Stimulated activated CD4-positive, alpha-beta T cell treated with anti-CD3 and anti-CD28 coated beads, Interleukin-4, amount 100 ng/mL, for 48 hours (primary cell): Measurements from ENCODE around the gene MASP1.

Experiments used
- DNase-seq, 2 donors: peaks; one replicate each; pipeline ENCODE4 v3.0.0-alpha.2; 2020; ENCODE audit warnings: low read depth in 2 of 2

The MASP1 gene

DNA sequence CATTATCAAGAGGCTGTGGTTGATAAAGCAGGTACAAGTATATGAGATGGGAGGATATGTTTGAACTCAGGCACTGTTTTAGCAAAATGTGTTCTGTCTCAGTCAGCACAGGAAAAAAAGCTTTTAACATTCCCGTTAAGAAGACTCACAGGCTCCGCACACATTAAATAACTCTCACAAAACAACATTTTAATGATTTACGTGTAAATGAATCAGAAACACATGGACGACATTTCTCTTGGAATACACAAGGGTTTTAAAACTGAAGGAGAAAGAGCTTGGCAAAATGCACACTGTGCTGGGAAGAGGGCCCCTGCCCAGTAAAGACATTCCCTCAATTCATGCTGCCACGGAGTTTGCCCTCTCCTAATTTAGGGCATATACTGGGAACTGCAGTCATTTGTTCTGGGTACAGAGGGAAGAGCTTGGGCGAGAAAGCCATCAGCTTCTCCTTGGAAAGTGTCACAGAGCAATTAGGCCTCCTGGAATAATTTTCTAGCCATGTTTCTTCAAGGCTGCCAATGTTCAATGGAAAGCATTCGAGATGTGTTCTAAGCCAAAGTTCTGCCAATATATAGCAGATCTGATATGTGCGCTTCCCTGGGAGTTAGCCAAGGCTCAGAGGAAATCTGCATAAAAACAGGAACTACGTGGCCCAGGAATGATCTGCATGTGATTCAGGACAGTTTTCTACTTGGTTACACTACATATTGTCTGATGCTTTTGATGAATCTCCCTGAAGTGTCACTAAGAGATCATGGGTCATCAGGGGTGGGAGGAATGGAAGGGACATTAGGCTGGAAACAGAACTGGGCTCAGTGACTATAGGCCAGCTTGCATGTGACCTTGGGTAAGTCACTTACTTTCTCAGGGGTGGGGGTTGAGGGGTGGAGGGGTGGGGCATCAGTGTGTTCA, 2.2 kb upstream of the MASP1 start:
- DNase-seq = no peak

- no peak for DNase-seq
Observed at GRCh38 chr3:187292631-187293515, 1.3 kb upstream of the MASP1 start.

DNA sequence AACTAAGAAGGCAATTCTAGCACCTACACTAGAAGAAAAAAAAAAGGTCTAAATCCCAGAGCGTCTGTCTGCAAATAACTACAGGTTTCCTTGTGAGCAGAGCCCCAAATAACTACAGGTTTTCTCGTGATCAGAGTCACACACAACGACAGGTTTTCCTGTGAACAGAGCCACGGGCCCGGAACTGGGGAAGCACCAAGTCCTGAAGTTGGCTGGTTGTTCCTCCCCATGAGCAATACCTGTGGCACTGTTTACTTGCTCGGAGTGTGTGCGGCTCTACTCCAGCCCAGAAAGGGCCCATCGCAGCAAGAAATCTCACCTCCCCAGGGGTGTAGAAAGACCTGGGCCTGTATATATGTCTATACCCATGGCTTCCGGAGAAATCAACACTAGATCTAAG, 644 bp upstream of the MASP1 start:
- no peak for DNase-seq

- no peak for DNase-seq
Observed at GRCh38 chr3:187291001-187291511, 481 bp downstream of the MASP1 start.

GRCh38 chr3:187290503-187290902, 1.0 kb downstream of the MASP1 start:
- no peak for DNase-seq

- DNase-seq = no peak
Observed at GRCh38 chr3:187288855-187289605, 2.5 kb downstream of the MASP1 start.

- no peak for DNase-seq
Observed at GRCh38 chr3:187288131-187288854, 3.2 kb downstream of the MASP1 start.

DNA sequence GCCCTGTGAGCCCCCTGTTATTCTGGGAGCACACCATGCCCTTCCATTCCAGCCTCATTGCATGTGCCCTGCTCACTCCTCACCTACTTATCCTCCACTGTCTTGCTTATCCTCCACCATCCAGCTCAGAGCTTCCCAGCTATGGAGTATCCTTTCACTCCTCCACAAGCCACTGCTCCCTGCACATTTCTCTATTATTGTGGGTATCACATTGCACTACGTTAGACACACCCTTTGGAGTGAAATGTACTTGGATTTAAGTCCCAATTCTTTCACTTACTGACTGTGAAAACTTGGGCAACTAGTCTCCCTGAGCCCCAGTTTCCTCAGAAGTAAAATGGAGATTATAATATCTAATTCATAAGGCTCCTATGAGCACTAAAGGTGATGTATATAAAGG, 4.3 kb downstream of the MASP1 start:
- DNase-seq = no peak

DNA sequence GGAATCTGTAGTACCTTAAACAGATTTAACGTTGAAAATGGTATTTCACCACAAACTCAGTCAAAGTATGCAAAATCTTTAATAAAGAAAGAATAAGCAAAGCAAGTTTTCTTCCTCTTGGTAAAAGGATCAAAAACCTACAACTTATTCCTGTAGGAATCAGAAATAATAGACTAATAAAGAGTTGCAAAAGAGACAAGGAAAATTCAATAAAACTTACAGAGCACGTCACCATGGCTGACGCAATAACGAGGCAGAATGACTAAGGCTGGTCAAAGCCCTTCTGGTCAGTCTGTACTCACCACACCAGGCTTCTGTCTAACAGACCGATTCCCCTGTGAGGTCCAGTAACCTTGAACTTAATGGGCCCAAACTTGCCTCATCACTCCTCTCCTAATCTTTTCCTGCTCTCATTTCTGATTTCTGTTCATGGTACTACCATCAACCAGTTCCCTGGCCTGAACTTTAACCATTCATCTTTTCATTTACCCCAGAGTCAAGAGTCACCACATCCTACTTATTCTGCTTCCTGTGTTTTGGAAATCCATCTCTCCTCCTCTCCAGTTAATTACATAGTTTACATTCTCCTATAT, 5.0 kb downstream of the MASP1 start:
- no peak for DNase-seq

GRCh38 chr3:187281191-187281714, 10.3 kb downstream of the MASP1 start:
- DNase-seq = no peak

- no peak for DNase-seq
Observed at GRCh38 chr3:187280644-187281043, 10.9 kb downstream of the MASP1 start.

- DNase-seq = no peak
Observed at GRCh38 chr3:187277129-187277462, 14.4 kb downstream of the MASP1 start.

- DNase-seq = no peak
Observed at GRCh38 chr3:187276397-187277128, 15.0 kb downstream of the MASP1 start.

DNA sequence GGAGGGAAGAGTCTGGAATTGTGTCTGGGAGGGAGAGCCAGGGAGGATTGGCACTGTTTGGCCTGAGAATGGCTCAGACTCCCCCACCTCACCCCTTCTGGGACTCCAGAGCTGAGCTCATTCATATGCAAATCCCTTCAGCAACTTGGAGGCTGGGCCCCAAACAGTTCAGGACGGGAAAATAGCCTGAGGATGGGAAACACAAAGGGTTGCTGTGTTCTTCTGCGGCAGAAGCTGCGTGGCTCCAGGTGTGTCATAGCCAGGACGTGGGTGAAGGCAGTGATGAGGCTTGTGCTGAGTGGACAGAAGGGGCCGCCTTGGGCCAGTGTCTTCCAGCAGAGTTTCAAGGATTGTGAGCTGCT, 16.6 kb downstream of the MASP1 start:
- no peak for DNase-seq

DNA sequence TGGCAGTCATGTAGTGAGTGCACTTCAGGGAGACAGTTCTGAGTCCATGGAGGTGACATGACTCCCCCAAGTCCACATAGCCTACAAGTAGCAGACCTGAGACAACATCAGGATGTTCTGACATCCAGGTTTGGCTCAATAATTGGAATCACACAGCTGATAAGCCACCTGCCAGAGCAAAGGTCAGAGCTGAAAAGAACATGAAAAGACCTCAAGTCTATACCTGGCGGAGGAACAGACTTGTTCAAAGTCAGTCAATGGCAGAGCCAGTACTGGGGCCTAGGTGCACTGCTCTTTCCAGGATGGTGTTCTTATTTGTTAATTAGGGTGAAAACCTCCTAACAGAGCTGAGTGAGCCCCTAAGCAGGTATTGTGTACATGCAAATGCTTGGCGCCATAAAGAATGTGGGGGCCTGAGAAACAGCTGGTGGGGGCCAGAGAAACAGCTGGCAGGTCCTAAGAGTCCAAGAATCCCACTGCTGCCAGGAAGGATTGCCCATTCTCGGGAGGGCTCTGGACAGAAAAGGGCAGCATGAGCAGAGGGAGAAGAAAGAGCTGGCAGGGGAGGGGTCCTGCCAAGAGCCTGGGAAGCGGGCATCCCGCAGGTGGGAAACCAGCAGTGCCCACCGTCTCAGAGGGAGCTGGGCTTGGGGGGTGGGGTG, 17.1 kb downstream of the MASP1 start:
- DNase-seq = no peak

GRCh38 chr3:187271582-187271981, 20.0 kb downstream of the MASP1 start:
- DNase-seq = no peak

- DNase-seq = no peak
Observed at GRCh38 chr3:187269486-187269885, 22.1 kb downstream of the MASP1 start.

DNA sequence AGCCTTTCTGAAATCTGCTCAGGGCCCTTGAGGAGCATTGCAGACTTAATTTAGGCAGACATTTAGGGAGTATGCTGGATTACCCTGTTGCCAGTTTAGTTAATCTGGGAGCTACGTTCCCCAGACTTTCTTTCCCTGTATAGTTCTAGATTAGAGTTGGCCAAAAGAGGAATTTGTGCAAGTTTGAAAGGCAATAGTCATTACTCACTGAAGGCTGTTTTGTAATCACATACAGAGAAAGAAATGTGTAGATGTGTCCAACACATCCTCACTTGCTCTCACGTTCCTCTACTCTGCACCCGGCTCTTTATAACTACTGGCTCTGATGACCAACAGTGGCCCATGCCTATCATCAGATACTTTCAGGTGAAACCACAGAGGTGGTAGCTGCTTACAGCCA, 24.2 kb downstream of the MASP1 start:
- no peak for DNase-seq

- no peak for DNase-seq
Observed at GRCh38 chr3:187266691-187267090, 24.8 kb downstream of the MASP1 start.
